Ectodermal cell (in vitro differentiated cells): Measurements from ENCODE around the gene CTAGE4. TPM values are rescaled to one million over a fixed set of nuclear protein-coding genes. Genes with fewer than 3 reads are reported as not detected.
"Not testable (repeated sequence)": the region's sequence is repeated elsewhere in the genome, so short reads cannot be mapped to it uniquely, and the experiment has no call there.

ENCODE experiments used
- H3K27ac ChIP-seq: 2 replicates; pipeline ENCODE4 v1.7.0; 2013; ENCODE audit warnings: mild to moderate bottlenecking, low read depth, low read length; ENCODE audit not compliant: insufficient read depth, poor library complexity, severe bottlenecking
- H3K27me3 ChIP-seq: 2 replicates; pipeline ENCODE4 v1.7.0; 2013; ENCODE audit warnings: mild to moderate bottlenecking, low read length; ENCODE audit not compliant: insufficient read depth, control insufficient read depth, poor library complexity, severe bottlenecking
- H3K36me3 ChIP-seq: one replicate; pipeline ENCODE4 v1.7.0; 2013; ENCODE audit warnings: low read length; ENCODE audit not compliant: control insufficient read depth, insufficient read depth
- H3K4me1 ChIP-seq: one replicate; pipeline ENCODE4 v1.7.0; 2013; ENCODE audit warnings: low read length; ENCODE audit not compliant: control insufficient read depth, insufficient read depth
- H3K4me3 ChIP-seq: 2 replicates; pipeline ENCODE4 v1.7.0; 2013; ENCODE audit warnings: low read depth, low read length, control low read depth; ENCODE audit not compliant: insufficient read depth
- H3K9me3 ChIP-seq: 2 replicates; pipeline ENCODE4 v1.7.0; 2013; ENCODE audit warnings: mild to moderate bottlenecking, low read length, moderate library complexity; ENCODE audit not compliant: control insufficient read depth
- WGBS, 2 experiments: methylation state at CpG; one replicate each; pipeline ENCODE4 v1.1.7; 2013; ENCODE audit warnings: missing lambda C conversion rate in 2 of 2; 5-methylcytosine and 5-hydroxymethylcytosine counted together
- polyA plus RNA-seq, 4 experiments: library from polyadenylated mRNA; stranded (reverse); fragments of 50-300 nt; gene quantifications; one replicate each; pipeline ENCODE4 v1.2.3, GENCODE V29; 2013

Gene CTAGE4
- 1.1 TPM for polyA plus RNA-seq (2013, experiment 1 of 4)
- polyA plus RNA-seq (2013, experiment 2 of 4): 1.5 TPM
- polyA plus RNA-seq (2013, experiment 3 of 4): 0.21 TPM
- polyA plus RNA-seq (2013, experiment 4 of 4): 1.1 TPM

GRCh38 chr7:144183166-144183565, at the start of gene CTAGE4:
CTAGE4 (plus strand) TSS chr7:144183466; CDS start chr7:144183504, 38 bp downstream.
- H3K36me3 ChIP-seq, H3K4me1 ChIP-seq, H3K27ac ChIP-seq, H3K27me3 ChIP-seq, H3K9me3 ChIP-seq, H3K4me3 ChIP-seq: not testable (repeated sequence)
- no CpG with 5 or more reads among the region's 19 CpGs for WGBS, 2 experiments

GRCh38 chr7:144134116-144134515, 49.1 kb upstream of the CTAGE4 start:
- no peak overlapping the region for H3K27ac ChIP-seq
- no peaks in the 10 kb centered on the region for H3K27me3 ChIP-seq
- H3K9me3 ChIP-seq: no peaks in the 10 kb centered on the region
- no peak overlapping the region for H3K4me3 ChIP-seq
- H3K36me3 ChIP-seq: no peaks in the 10 kb centered on the region
- H3K4me1 ChIP-seq: no peaks in the 10 kb centered on the region
- WGBS, 2 experiments: 77 to 79% methylated on average over 1 of the region's 1 CpG

GRCh38 chr7:144137501-144137900, 45.8 kb upstream of the CTAGE4 start:
- Histone ChIP-seq H3K27ac (no peak overlapping the region), H3K4me3 (no peak overlapping the region), H3K27me3 (no peaks in the 10 kb centered on the region), H3K9me3 (no peaks in the 10 kb centered on the region), H3K36me3 (no peaks in the 10 kb centered on the region), H3K4me1 (no peaks in the 10 kb centered on the region)
- WGBS, 2 experiments: 83 to 91% methylated on average over 1 of the region's 1 CpG

- Histone ChIP-seq H3K27me3 (no peaks in the 10 kb centered on the region), H3K4me3 (no peak overlapping the region), H3K27ac (no peak overlapping the region), H3K9me3 (no peaks in the 10 kb centered on the region), H3K36me3 (no peaks in the 10 kb centered on the region), H3K4me1 (no peaks in the 10 kb centered on the region)
- WGBS, 2 experiments: 91 to 96% methylated on average over 3 of the region's 3 CpGs
These were observed 41.1 kb upstream of the CTAGE4 start for GRCh38 chr7:144142187-144142586.

GRCh38 chr7:144144426-144144825, 38.8 kb upstream of the CTAGE4 start:
- no peak overlapping the region for H3K27ac ChIP-seq
- H3K27me3 ChIP-seq: no peaks in the 10 kb centered on the region
- no peak overlapping the region for H3K4me3 ChIP-seq
- H3K9me3 ChIP-seq: no peaks in the 10 kb centered on the region
- no peaks in the 10 kb centered on the region for H3K36me3 ChIP-seq
- WGBS, 2 experiments: 94 to 97% methylated on average over 3 of the region's 3 CpGs
- no peaks in the 10 kb centered on the region for H3K4me1 ChIP-seq

- Histone ChIP-seq H3K27me3 (no peaks in the 10 kb centered on the region), H3K27ac (no peak overlapping the region), H3K4me1 (no peaks in the 10 kb centered on the region), H3K4me3 (no peak overlapping the region), H3K36me3 (no peaks in the 10 kb centered on the region), H3K9me3 (no peaks in the 10 kb centered on the region)
- WGBS, 2 experiments: 81 to 88% methylated on average over 2 of the region's 2 CpGs
These were observed 34.9 kb upstream of the CTAGE4 start for GRCh38 chr7:144148224-144148827.

GRCh38 chr7:144158861-144159260, 24.4 kb upstream of the CTAGE4 start:
- no peaks in the 10 kb centered on the region for H3K9me3 ChIP-seq
- no peaks in the 10 kb centered on the region for H3K4me1 ChIP-seq
- H3K4me3 ChIP-seq: no peak overlapping the region
- no peaks in the 10 kb centered on the region for H3K27me3 ChIP-seq
- no peak overlapping the region for H3K27ac ChIP-seq
- H3K36me3 ChIP-seq: no peaks in the 10 kb centered on the region
- WGBS, 2 experiments: 100% methylated on average over 1 of the region's 1 CpG

- Histone ChIP-seq H3K27ac (no peak overlapping the region), H3K4me1 (no peaks in the 10 kb centered on the region), H3K27me3 (no peaks in the 10 kb centered on the region), H3K36me3 (no peaks in the 10 kb centered on the region), H3K4me3 (no peak overlapping the region), H3K9me3 (no peaks in the 10 kb centered on the region)
- WGBS, 2 experiments: 87 to 93% methylated on average over 2 of the region's 2 CpGs
These were observed 18.5 kb upstream of the CTAGE4 start for GRCh38 chr7:144164784-144165183.

GRCh38 chr7:144171594-144172350, 11.5 kb upstream of the CTAGE4 start:
- not testable (repeated sequence) for H3K27ac ChIP-seq, H3K4me3 ChIP-seq, H3K36me3 ChIP-seq, H3K4me1 ChIP-seq, H3K27me3 ChIP-seq, H3K9me3 ChIP-seq
- 92 to 94% methylated on average over 4 of the region's 4 CpGs for WGBS, 2 experiments

- 85 to 89% methylated on average over 5 of the region's 5 CpGs for WGBS, 2 experiments
- Histone ChIP-seq H3K36me3 (no peaks in the 10 kb centered on the region), H3K4me3 (no peak overlapping the region), H3K4me1 (no peaks in the 10 kb centered on the region), H3K27ac (no peak overlapping the region), H3K27me3 (no peaks in the 10 kb centered on the region), H3K9me3 (no peaks in the 10 kb centered on the region)
These were observed 8.7 kb upstream of the CTAGE4 start for GRCh38 chr7:144174613-144175012.
